22Rv1 (cell line): ENCODE measurements around the gene SPATS2L.

Experiments used
- ZFX ChIP-seq: fragments of 450-650 bp; IDR thresholded peaks from 2 replicates; pipeline ENCODE4 v1.6.1; 2017; ENCODE audit warnings: antibody characterized with exemption, borderline replicate concordance
- TF ChIP-seq, protein P1 (sequence below): fragments of 450-650 bp; IDR thresholded peaks from 2 replicates; pipeline ENCODE4 v1.5.1; 2017; ENCODE audit warnings: mild to moderate bottlenecking

DNA sequence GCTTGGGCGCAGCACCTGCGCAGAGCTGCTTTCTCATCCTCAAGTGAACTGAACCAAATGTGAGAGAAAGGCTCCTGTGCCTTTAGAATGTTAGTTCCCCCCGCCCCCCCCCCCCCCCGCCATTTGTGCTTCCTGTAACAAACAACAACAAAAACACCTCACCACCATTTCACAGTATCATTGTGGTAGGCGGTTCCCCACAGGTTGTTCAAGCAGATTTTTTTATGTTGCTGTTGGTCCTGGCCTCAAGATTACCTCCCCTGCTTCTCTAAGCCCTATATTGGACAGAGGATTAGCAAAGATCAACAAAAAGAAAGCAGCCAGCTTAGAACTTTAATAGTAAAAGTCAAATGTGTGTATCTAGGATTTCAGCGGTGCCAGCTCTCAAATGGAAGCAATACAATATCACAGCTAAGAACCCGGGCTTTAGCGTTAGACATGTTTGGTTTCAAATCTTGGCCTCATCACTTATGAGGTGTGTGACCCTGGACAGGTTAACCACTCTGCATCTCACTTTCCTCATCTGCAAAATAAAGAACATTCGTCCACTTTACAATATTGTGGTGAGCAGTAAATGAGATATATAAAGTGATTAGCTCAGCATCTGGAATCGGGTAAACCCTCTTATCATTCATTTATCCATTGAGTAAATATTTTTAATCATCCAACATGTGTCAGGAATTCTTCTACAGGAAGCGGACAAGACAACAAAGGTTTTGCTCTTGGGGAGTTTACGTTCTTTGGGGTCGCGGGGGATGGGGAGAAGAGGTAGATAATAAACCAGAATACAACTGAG lies 118.7 kb downstream of the SPATS2L start:
- TF ChIP-seq, protein P1, sequence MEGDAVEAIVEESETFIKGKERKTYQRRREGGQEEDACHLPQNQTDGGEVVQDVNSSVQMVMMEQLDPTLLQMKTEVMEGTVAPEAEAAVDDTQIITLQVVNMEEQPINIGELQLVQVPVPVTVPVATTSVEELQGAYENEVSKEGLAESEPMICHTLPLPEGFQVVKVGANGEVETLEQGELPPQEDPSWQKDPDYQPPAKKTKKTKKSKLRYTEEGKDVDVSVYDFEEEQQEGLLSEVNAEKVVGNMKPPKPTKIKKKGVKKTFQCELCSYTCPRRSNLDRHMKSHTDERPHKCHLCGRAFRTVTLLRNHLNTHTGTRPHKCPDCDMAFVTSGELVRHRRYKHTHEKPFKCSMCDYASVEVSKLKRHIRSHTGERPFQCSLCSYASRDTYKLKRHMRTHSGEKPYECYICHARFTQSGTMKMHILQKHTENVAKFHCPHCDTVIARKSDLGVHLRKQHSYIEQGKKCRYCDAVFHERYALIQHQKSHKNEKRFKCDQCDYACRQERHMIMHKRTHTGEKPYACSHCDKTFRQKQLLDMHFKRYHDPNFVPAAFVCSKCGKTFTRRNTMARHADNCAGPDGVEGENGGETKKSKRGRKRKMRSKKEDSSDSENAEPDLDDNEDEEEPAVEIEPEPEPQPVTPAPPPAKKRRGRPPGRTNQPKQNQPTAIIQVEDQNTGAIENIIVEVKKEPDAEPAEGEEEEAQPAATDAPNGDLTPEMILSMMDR, result no peak
- no peak for TF ChIP-seq ZFX
